Ascending aorta (tissue), 2 donors: ENCODE results near the gene NLRP7. TPM values are rescaled to one million over a fixed set of nuclear protein-coding genes. Genes with fewer than 3 reads are reported as not detected.
"Not testable (repeated sequence)": the region's sequence is repeated elsewhere in the genome, so short reads cannot be mapped to it uniquely, and the experiment has no call there.

ENCODE experiments used
- DNase-seq, 2 donors: peaks; one replicate each; pipeline ENCODE4 v3.0.0-alpha.2; 2019; ENCODE audit warnings: low spot score in 2 of 2
- H3K27ac ChIP-seq, 2 donors: fragments of 200-600 bp; sonication (generic); one replicate each; pipeline ENCODE4 v1.5.1; 2016 to 2017; ENCODE audit warnings: mild to moderate bottlenecking in 1 of 2
- H3K27me3 ChIP-seq: fragments of 200-600 bp; sonication (generic); one replicate; pipeline ENCODE4 v1.5.1; 2017
- H3K36me3 ChIP-seq, 2 donors: fragments of 200-600 bp; sonication (generic); one replicate each; pipeline ENCODE4 v1.5.1; 2016
- H3K4me1 ChIP-seq, 2 donors: fragments of 200-600 bp; sonication (generic); one replicate each; pipeline ENCODE4 v1.5.1; 2016 to 2017; ENCODE audit warnings: mild to moderate bottlenecking in 1 of 2
- H3K4me3 ChIP-seq, 2 donors: fragments of 200-600 bp; sonication (generic); one replicate each; pipeline ENCODE4 v1.5.1; 2016 to 2017; ENCODE audit warnings: mild to moderate bottlenecking in 1 of 2
- H3K9me3 ChIP-seq, 2 donors: fragments of 200-600 bp; sonication (generic); one replicate each; pipeline ENCODE4 v1.5.1; 2016
- CTCF ChIP-seq, 3 experiments: fragments of 200-600 bp in 2 of 3; fragments of 450-650 bp in 1 of 3; sonication (generic) in 2 of 3; IDR thresholded peaks; one replicate each; pipeline ENCODE4 v1.5.1; 2016 to 2019; ENCODE audit warnings: antibody characterized with exemption in 3 of 3, mild to moderate bottlenecking in 1 of 3, moderate library complexity in 1 of 3
- intact Hi-C: fragments of 100-400 bp; cut with DNase I; formaldehyde crosslinking; loops from one replicate; pipeline ENCODE4 v1.15.1; 2023
- total RNA-seq: library from RNA; depleted of rRNA; stranded (reverse); fragments of >200 nt; gene quantifications from one replicate; pipeline ENCODE4 v1.1.0, GENCODE V29; 2016

NLRP7 gene
- not detected for total RNA-seq

GRCh38 chr19:54947381-54947780 lies at the start of gene NLRP7:
Gene NLRP7 (minus strand): TSS chr19:54947530.
- no peaks in the 10 kb centered on the region for H3K4me1 ChIP-seq
- no peaks in the 10 kb centered on the region for H3K27me3 ChIP-seq
- no peak within 1 kb of the TSS for H3K4me3 ChIP-seq
- intact Hi-C loops = no loop called here
- H3K9me3 ChIP-seq = no peaks in the 10 kb centered on the region
- no peaks in the 10 kb centered on the region for H3K36me3 ChIP-seq
- H3K27ac ChIP-seq = no peak within 1 kb of the TSS
- no peak for TF ChIP-seq CTCF (IDR thresholded peaks at IDR 0.05)
- DNase-seq = no peak

GRCh38 chr19:54995561-54995960 lies 48.2 kb upstream of the NLRP7 start:
- Histone ChIP-seq H3K4me3 (no peak overlapping the region), H3K27ac (no peak overlapping the region), H3K9me3 (no peaks in the 10 kb centered on the region), H3K27me3 (no peaks in the 10 kb centered on the region), H3K36me3 (no peaks in the 10 kb centered on the region), H3K4me1 (no peaks in the 10 kb centered on the region)
- no peak for TF ChIP-seq CTCF (IDR thresholded peaks at IDR 0.05)
- intact Hi-C loops = no loop called here
- DNase-seq = no peak

- DNase-seq, intact Hi-C loops, H3K36me3 ChIP-seq: not testable (repeated sequence)
Measured at GRCh38 chr19:54989531-54989930, 42.2 kb upstream of the NLRP7 start.

GRCh38 chr19:54982562-54982961 lies 35.2 kb upstream of the NLRP7 start:
- H3K9me3 ChIP-seq, H3K27ac ChIP-seq, H3K4me3 ChIP-seq, H3K4me1 ChIP-seq, H3K27me3 ChIP-seq, DNase-seq, H3K36me3 ChIP-seq, intact Hi-C loops: not testable (repeated sequence)

More at GRCh38 chr19:54989531-54989930, 42.2 kb upstream of the NLRP7 start:
- H3K27ac ChIP-seq, H3K27me3 ChIP-seq, H3K4me1 ChIP-seq, H3K9me3 ChIP-seq, H3K4me3 ChIP-seq: not testable (repeated sequence)

GRCh38 chr19:54973229-54974090 lies 26.1 kb upstream of the NLRP7 start:
- H3K27me3 ChIP-seq, DNase-seq, H3K4me1 ChIP-seq, H3K27ac ChIP-seq, intact Hi-C loops, H3K36me3 ChIP-seq, H3K9me3 ChIP-seq, H3K4me3 ChIP-seq: not testable (repeated sequence)

- H3K9me3 ChIP-seq, H3K4me3 ChIP-seq: not testable (repeated sequence)
Measured at GRCh38 chr19:54971446-54971845, 24.1 kb upstream of the NLRP7 start.

GRCh38 chr19:54969647-54970046 lies 22.3 kb upstream of the NLRP7 start:
- no peak for DNase-seq
- Histone ChIP-seq H3K27ac (no peak overlapping the region), H3K9me3 (peaks cover 0 to 3% of the 10 kb centered on the region in 2 donors), H3K4me3 (no peak overlapping the region), H3K27me3 (no peaks in the 10 kb centered on the region), H3K36me3 (no peaks in the 10 kb centered on the region), H3K4me1 (no peaks in the 10 kb centered on the region)
- TF ChIP-seq CTCF (IDR thresholded peaks at IDR 0.05) = no peak
- intact Hi-C loops = no loop called here

More at GRCh38 chr19:54971446-54971845, 24.1 kb upstream of the NLRP7 start:
- H3K36me3 ChIP-seq, intact Hi-C loops, H3K27ac ChIP-seq, H3K4me1 ChIP-seq, DNase-seq, H3K27me3 ChIP-seq: not testable (repeated sequence)
